GM23248 (cell line): Measurements from ENCODE around the gene ORMDL2. TPM values are rescaled to one million over a fixed set of nuclear protein-coding genes. Genes with fewer than 3 reads are reported as not detected.

Experiments
- DNase-seq: peaks from one replicate; pipeline ENCODE4 v3.0.0-alpha.2; 2015
- H2AFZ ChIP-seq: fragments of 200-600 bp; sonication (generic); 2 replicates; pipeline ENCODE4 v1.6.1; 2016; ENCODE audit warnings: antibody characterized with exemption
- H3F3A ChIP-seq: fragments of 200-600 bp; sonication (generic); 2 replicates; pipeline ENCODE4 v1.6.1; 2016; ENCODE audit warnings: mild to moderate bottlenecking, antibody characterized with exemption, mixed run types; ENCODE audit not compliant: insufficient read depth
- H3K27ac ChIP-seq: fragments of 200-600 bp; sonication (generic); 2 replicates; pipeline ENCODE4 v1.5.1; 2016; ENCODE audit warnings: mild to moderate bottlenecking
- H3K27me3 ChIP-seq: fragments of 200-600 bp; sonication (generic); replicated peaks from 2 replicates; pipeline ENCODE4 v1.6.1; 2016; ENCODE audit warnings: mild to moderate bottlenecking; ENCODE audit not compliant: insufficient read depth
- H3K36me3 ChIP-seq: fragments of 200-600 bp; sonication (generic); 2 replicates; pipeline ENCODE4 v1.6.1; 2016; ENCODE audit warnings: low read depth, mild to moderate bottlenecking
- H3K4me1 ChIP-seq: fragments of 200-600 bp; sonication (generic); 2 replicates; pipeline ENCODE4 v1.6.1; 2016; ENCODE audit warnings: mild to moderate bottlenecking; ENCODE audit not compliant: insufficient read depth
- H3K4me2 ChIP-seq: fragments of 200-600 bp; sonication (generic); one replicate; pipeline ENCODE4 v1.6.1; 2016; ENCODE audit warnings: mild to moderate bottlenecking; ENCODE audit not compliant: unreplicated experiment
- H3K4me3 ChIP-seq: fragments of 200-600 bp; sonication (generic); 2 replicates; pipeline ENCODE4 v1.5.1; 2016; ENCODE audit warnings: mild to moderate bottlenecking
- H3K79me2 ChIP-seq: fragments of 200-600 bp; sonication (generic); 2 replicates; pipeline ENCODE4 v1.6.1; 2016; ENCODE audit warnings: mild to moderate bottlenecking; ENCODE audit not compliant: insufficient read depth
- H3K9ac ChIP-seq: fragments of 200-600 bp; sonication (generic); 2 replicates; pipeline ENCODE4 v1.6.1; 2016; ENCODE audit warnings: mild to moderate bottlenecking
- H3K9me2 ChIP-seq: fragments of 200-600 bp; sonication (generic); 2 replicates; pipeline ENCODE4 v1.6.1; 2016; ENCODE audit warnings: mixed run types, mild to moderate bottlenecking, moderate library complexity; ENCODE audit not compliant: insufficient read depth
- H3K9me3 ChIP-seq: fragments of 200-600 bp; sonication (generic); one replicate; pipeline ENCODE4 v1.6.1; 2017; ENCODE audit warnings: low read depth
- H4K20me1 ChIP-seq: fragments of 200-600 bp; sonication (generic); 2 replicates; pipeline ENCODE4 v1.6.0; 2016; ENCODE audit not compliant: insufficient read depth
- EZH2 ChIP-seq: fragments of 200-600 bp; sonication (generic); IDR thresholded peaks from 2 replicates; pipeline ENCODE4 v1.6.1; 2018; ENCODE audit warnings: antibody characterized with exemption, mild to moderate bottlenecking; ENCODE audit not compliant: insufficient read depth, poor library complexity, severe bottlenecking
- EZH2phosphoT487 ChIP-seq: fragments of 200-600 bp; sonication (generic); IDR thresholded peaks from 2 replicates; pipeline ENCODE4 v1.6.1; 2018; ENCODE audit warnings: antibody characterized with exemption, moderate library complexity, mild to moderate bottlenecking, low read depth; ENCODE audit not compliant: insufficient read depth
- WGBS, 2 experiments: methylation state at CpG; one replicate each; pipeline ENCODE4 v1.1.6; 2015 to 2017; ENCODE audit warnings: low lambda C conversion rate in 2 of 2, low coverage in 1 of 2; ENCODE audit errors: missing lambda C conversion rate in 2 of 2; 5-methylcytosine and 5-hydroxymethylcytosine counted together
- in situ Hi-C: fragments of 300-500 bp; cut with MboI; formaldehyde crosslinking; loops from 2 replicates; pipeline ENCODE4 v1.15.0; 2020
- polyA plus RNA-seq: library from polyadenylated mRNA; unstranded; fragments of >200 nt; fragmentation: Nextera tagmentation; extraction: Ambion mirVana; gene quantifications from 2 replicates; pipeline ENCODE4 v1.2.1, GENCODE V29; 2016
- total RNA-seq: library from RNA; depleted of rRNA; stranded (reverse); fragments of >200 nt; shearing (Covaris generic); gene quantifications from 2 replicates; pipeline ENCODE4 v1.2.3, GENCODE V29; 2014

The ORMDL2 gene
- total and polyA plus RNA-seq, 2 experiments from 2014 or later, result 21.7 to 87.7 TPM

- peak overlapping the region; percentile 100 for H3K27ac ChIP-seq
- H3K4me2 ChIP-seq, result no peak overlapping the region
- H3K4me1 ChIP-seq, result peaks cover 46% of the 10 kb centered on the region
- no peaks in the 10 kb centered on the region for H3K27me3 ChIP-seq
- H3K79me2 ChIP-seq, result no peaks in the 10 kb centered on the region
- no peaks in the 10 kb centered on the region for H3K9me3 ChIP-seq
- H3K9ac ChIP-seq, result peak overlapping the region; percentile 15; the same call in 1 of the 2 replicates
- DNase-seq, result peak; percentile 29
- H3K36me3 ChIP-seq, result no peaks in the 10 kb centered on the region
- H4K20me1 ChIP-seq, result no peaks in the 10 kb centered on the region
- H3F3A ChIP-seq, result peaks cover 39% of the 10 kb centered on the region
- in situ Hi-C loops, result no loop called here
- H3K4me3 ChIP-seq, result no peak overlapping the region
- H3K9me2 ChIP-seq, result no peaks in the 10 kb centered on the region
- WGBS, 2 experiments, result 39 to 56% methylated on average over 7 of the region's 7 CpGs
- H2AFZ ChIP-seq, result peak overlapping the region; percentile 55
- no peak for TF ChIP-seq EZH2
- no peak for TF ChIP-seq EZH2phosphoT487
These were observed 31.9 kb downstream of the ORMDL2 start for GRCh38 chr12:55849616-55850343.

- Histone ChIP-seq H3K4me3 (no peak overlapping the region), H3K36me3 (no peaks in the 10 kb centered on the region), H3K9me2 (no peaks in the 10 kb centered on the region), H3K27me3 (no peaks in the 10 kb centered on the region), H4K20me1 (no peaks in the 10 kb centered on the region), H3K4me1 (peaks cover 43% of the 10 kb centered on the region), H3K79me2 (no peaks in the 10 kb centered on the region), H3K4me2 (no peak overlapping the region), H3K27ac (peak overlapping the region; percentile 42), H3F3A (peaks cover 37% of the 10 kb centered on the region), H3K9me3 (no peaks in the 10 kb centered on the region), H2AFZ (peak overlapping the region; percentile 55), H3K9ac (peak overlapping the region; percentile 15; the same call in 1 of the 2 replicates)
- no peak for TF ChIP-seq EZH2
- no peak for TF ChIP-seq EZH2phosphoT487
- WGBS, 2 experiments, result 0 to 3% methylated on average over 1 of the region's 1 CpG
- in situ Hi-C loops, result no loop called here
- DNase-seq, result no peak
These were observed 32.6 kb downstream of the ORMDL2 start for GRCh38 chr12:55850401-55850800.

DNA sequence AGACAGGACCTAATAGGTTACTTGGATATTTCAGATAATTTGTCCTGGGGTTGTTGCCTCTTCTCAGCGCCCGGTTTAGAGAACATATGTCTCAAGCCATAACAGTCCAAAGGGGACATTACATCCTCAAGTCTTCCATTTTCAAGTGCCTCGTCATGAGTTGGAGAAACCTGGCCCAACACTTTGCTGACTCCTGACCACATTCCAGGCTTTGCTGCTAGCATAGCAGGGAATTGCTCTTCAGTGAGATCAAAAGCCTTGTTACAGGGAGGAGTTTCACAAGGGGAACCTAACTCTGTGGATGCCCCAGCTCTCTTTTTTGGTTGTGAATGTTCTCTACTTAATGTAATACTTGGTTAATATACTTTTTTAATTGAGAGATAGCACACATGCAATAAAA lies 33.1 kb downstream of the ORMDL2 start:
- peak; percentile 72 for DNase-seq

GRCh38 chr12:55852740-55853139 lies 34.9 kb downstream of the ORMDL2 start:
- H3K4me3 ChIP-seq, result no peak overlapping the region
- peaks cover 20% of the 10 kb centered on the region for H3K4me1 ChIP-seq
- H2AFZ ChIP-seq, result no peak overlapping the region
- no peak overlapping the region for H3K4me2 ChIP-seq
- no peaks in the 10 kb centered on the region for H4K20me1 ChIP-seq
- H3K27ac ChIP-seq, result no peak overlapping the region
- in situ Hi-C loops, result no loop called here
- WGBS, 2 experiments, result 28% methylated on average over 1 of the region's 1 CpG
- H3K9me2 ChIP-seq, result no peaks in the 10 kb centered on the region
- H3K36me3 ChIP-seq, result no peaks in the 10 kb centered on the region
- TF ChIP-seq EZH2 (no peak), EZH2phosphoT487 (no peak)
- no peak for DNase-seq
- no peak overlapping the region for H3K9ac ChIP-seq
- H3K79me2 ChIP-seq, result no peaks in the 10 kb centered on the region
- no peaks in the 10 kb centered on the region for H3K27me3 ChIP-seq
- H3K9me3 ChIP-seq, result no peaks in the 10 kb centered on the region
- H3F3A ChIP-seq, result peaks cover 19% of the 10 kb centered on the region

More for the DNA sequence above, 33.1 kb downstream of the ORMDL2 start:
- Histone ChIP-seq H4K20me1 (no peaks in the 10 kb centered on the region), H3K27me3 (no peaks in the 10 kb centered on the region), H3K4me1 (peaks cover 38% of the 10 kb centered on the region), H3K4me2 (no peak overlapping the region), H3K79me2 (no peaks in the 10 kb centered on the region), H3F3A (peaks cover 33% of the 10 kb centered on the region), H3K4me3 (no peak overlapping the region), H3K9me2 (no peaks in the 10 kb centered on the region), H3K27ac (peak overlapping the region; percentile 42), H2AFZ (peak overlapping the region; percentile 55), H3K36me3 (no peaks in the 10 kb centered on the region), H3K9ac (peak overlapping the region; percentile 15; the same call in 1 of the 2 replicates), H3K9me3 (no peaks in the 10 kb centered on the region)
- in situ Hi-C loops, result no loop called here
- no peak for TF ChIP-seq EZH2phosphoT487
- TF ChIP-seq EZH2, result no peak
- WGBS, 2 experiments, result 70% methylated on average over 3 of the region's 3 CpGs
